ENCODE data around the gene TMEM190. TPM values are rescaled to one million over a fixed set of nuclear protein-coding genes. Genes with fewer than 3 reads are reported as not detected.

TMEM190 gene
- total and polyA plus RNA-seq, 2 of the 8 experiments (the other 6 are each of a cell fraction or from before 2014, with no cell fraction given): 1.6 TPM; not detected in 1

DNA sequence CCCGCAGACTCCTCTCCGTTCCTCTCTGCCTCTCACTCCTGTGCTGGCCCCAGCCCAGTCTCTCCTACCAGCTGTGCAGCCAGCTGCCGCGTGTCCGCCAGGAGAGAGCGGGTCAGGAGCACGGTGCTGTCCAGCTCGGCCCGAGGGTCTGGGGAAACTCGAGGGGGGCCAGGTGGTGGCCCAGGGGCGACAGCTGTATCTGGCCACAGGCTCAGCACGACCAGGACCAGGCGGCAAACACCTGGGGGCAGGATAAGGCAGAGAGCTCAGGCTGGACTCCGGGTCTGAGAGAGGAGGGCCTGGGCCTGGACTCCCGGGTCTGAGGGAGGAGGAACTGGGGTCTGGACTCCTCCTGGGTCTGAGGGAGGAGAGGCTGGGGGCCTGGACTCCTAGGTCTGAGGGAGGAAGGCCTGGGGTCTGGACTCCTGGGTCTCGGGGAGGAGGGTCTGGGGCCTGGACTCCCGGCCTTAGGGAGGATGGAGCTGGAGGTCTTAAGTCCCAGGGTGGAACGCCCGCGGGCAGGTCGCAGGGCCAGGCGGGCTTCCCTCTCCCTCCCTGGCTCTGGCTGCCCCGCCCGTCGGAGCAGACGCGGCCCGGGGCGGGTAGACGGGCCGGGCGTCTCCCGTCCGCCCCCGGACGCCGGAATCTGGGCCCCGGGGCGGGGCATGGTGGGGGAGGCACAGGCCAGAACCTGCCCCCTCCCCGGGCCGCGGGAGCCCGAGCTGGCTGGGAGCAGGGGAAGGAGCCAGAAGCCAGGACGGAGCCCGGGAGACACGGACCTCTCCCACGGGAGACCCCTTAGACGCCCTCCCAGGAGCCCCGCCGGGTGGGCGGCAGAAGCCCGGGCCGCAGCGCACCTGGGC lies 7.7 kb upstream of the TMEM190 start (continued):
- TF ChIP-seq, protein P1, sequence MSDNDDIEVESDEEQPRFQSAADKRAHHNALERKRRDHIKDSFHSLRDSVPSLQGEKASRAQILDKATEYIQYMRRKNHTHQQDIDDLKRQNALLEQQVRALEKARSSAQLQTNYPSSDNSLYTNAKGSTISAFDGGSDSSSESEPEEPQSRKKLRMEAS (IDR thresholded peaks at IDR 0.05): 0 out of 2 replicates have a peak, but pooled peaks have one; percentile 18
- TF ChIP-seq RFX5 (IDR thresholded peaks at IDR 0.05; ENCODE audit: borderline replicate concordance, low read depth, low read length): no peak
- no peak for TF ChIP-seq CHD1 (IDR thresholded peaks at IDR 0.05; ENCODE audit: low read depth, low read length)
- no peak for TF ChIP-seq SIRT6 (IDR thresholded peaks at IDR 0.05; ENCODE audit: low read length)
- no peak for TF ChIP-seq TBP (IDR thresholded peaks at IDR 0.05; ENCODE audit: low read depth, low read length)
- TF ChIP-seq KDM1A (IDR thresholded peaks at IDR 0.05; ENCODE audit: borderline replicate concordance, low read length): no peak
- 0 out of 4 replicates have a peak, but pooled peaks of 1 of the 2 experiments have one; percentile 2 for TF ChIP-seq HDAC2 (IDR thresholded peaks at IDR 0.05; ENCODE audit: borderline replicate concordance in 1 of 2, low read depth in 2 of 2, low read length in 2 of 2)
- TF ChIP-seq CTBP2 (IDR thresholded peaks at IDR 0.05; ENCODE audit: borderline replicate concordance, insufficient read depth, insufficient read length, low read length): no peak
- no peak for TF ChIP-seq ASH2L (IDR thresholded peaks at IDR 0.05; ENCODE audit: low read length)
- no peak for TF ChIP-seq EZH2 (IDR thresholded peaks at IDR 0.05; ENCODE audit: low read depth, low read length, severe bottlenecking)
- no peak for TF ChIP-seq POU5F1 (IDR thresholded peaks at IDR 0.05; ENCODE audit: low read depth, low read length)
- no peak for TF ChIP-seq TEAD4 (IDR thresholded peaks at IDR 0.05; ENCODE audit: low read depth, low read length)
- TF ChIP-seq NRF1 (IDR thresholded peaks at IDR 0.05; ENCODE audit: low read depth, low read length): no peak
- TF ChIP-seq SP1 (IDR thresholded peaks at IDR 0.05; ENCODE audit: low read depth, low read length): no peak
- no peak for TF ChIP-seq BACH1 (IDR thresholded peaks at IDR 0.05; ENCODE audit: low read length)
- TF ChIP-seq TAF7 (optimal IDR thresholded peaks at IDR 0.05; ENCODE audit: borderline replicate concordance, low read depth, low read length): no peak
- no peak for TF ChIP-seq NANOG (IDR thresholded peaks at IDR 0.05; ENCODE audit: insufficient read depth, low read depth, low read length, poor library complexity, severe bottlenecking)
- TF ChIP-seq SP4 (IDR thresholded peaks at IDR 0.05; ENCODE audit: low read length): no peak
- no peak for TF ChIP-seq KDM5A (IDR thresholded peaks at IDR 0.05; ENCODE audit: low read length)
- no peak for TF ChIP-seq JUN (IDR thresholded peaks at IDR 0.05; ENCODE audit: low read depth, low read length)
- TF ChIP-seq, protein P2, sequence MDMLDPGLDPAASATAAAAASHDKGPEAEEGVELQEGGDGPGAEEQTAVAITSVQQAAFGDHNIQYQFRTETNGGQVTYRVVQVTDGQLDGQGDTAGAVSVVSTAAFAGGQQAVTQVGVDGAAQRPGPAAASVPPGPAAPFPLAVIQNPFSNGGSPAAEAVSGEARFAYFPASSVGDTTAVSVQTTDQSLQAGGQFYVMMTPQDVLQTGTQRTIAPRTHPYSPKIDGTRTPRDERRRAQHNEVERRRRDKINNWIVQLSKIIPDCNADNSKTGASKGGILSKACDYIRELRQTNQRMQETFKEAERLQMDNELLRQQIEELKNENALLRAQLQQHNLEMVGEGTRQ (IDR thresholded peaks at IDR 0.05; ENCODE audit: low read length): no peak
- no peak for TF ChIP-seq CEBPB (IDR thresholded peaks at IDR 0.05; ENCODE audit: low read depth, low read length)
- no peak for TF ChIP-seq CHD2 (IDR thresholded peaks at IDR 0.05; ENCODE audit: low read length)
- TF ChIP-seq KDM4A (IDR thresholded peaks at IDR 0.05; ENCODE audit: low read depth, low read length, severe bottlenecking): peak; percentile 61
